HepG2 (cell line): ENCODE measurements around the gene MTMR4. TPM values are rescaled to one million over a fixed set of nuclear protein-coding genes. Genes with fewer than 3 reads are reported as not detected.

Experiments
- AGO2 ChIP-seq: fragments of 200-400 bp; formaldehyde crosslinking; optimal IDR thresholded peaks from 2 replicates; pipeline ENCODE3; 2017; ENCODE audit warnings: mild to moderate bottlenecking, low read depth, low read length, moderate library complexity
- ATF3 ChIP-seq: sonication (generic); formaldehyde crosslinking; IDR thresholded peaks from 2 replicates; pipeline ENCODE4 v1.4.0; 2020; ENCODE audit warnings: missing genetic modification reagents
- EZH2 ChIP-seq: conservative IDR thresholded peaks from 2 replicates; pipeline ENCODE4 v1.6.1; 2012; ENCODE audit warnings: mild to moderate bottlenecking, low read depth, low read length, moderate library complexity
- MAFF ChIP-seq: IDR thresholded peaks from 2 replicates; pipeline ENCODE4 v1.6.1; 2011; ENCODE audit warnings: low read depth, low read length, improper control_type of control experiment
- MAZ ChIP-seq, 2 experiments: sonication (generic) in 1 of 2; formaldehyde crosslinking in 1 of 2; IDR thresholded peaks; 2 replicates each; pipeline versions ENCODE4 v1.5.0 to v1.6.1; 2012 to 2020; ENCODE audit warnings: low read depth in 2 of 2, mild to moderate bottlenecking in 2 of 2, borderline replicate concordance in 1 of 2, improper control_type of control experiment in 1 of 2, low read length in 1 of 2, missing genetic modification reagents in 1 of 2, moderate library complexity in 1 of 2
- PTBP1 ChIP-seq: fragments of 200-400 bp; formaldehyde crosslinking; IDR thresholded peaks from 2 replicates; pipeline ENCODE4 v1.6.1; 2018; ENCODE audit warnings: low read length, low read depth; ENCODE audit not compliant: poor library complexity, severe bottlenecking
- RAD21 ChIP-seq: fragments of 450-650 bp; formaldehyde crosslinking; IDR thresholded peaks from 2 replicates; pipeline ENCODE4 v1.5.0; 2020; ENCODE audit warnings: mild to moderate bottlenecking
- SIX4 ChIP-seq: sonication (generic); formaldehyde crosslinking; IDR thresholded peaks from 2 replicates; pipeline ENCODE4 v1.4.0; 2020; ENCODE audit warnings: missing genetic modification reagents
- ZNF224 ChIP-seq: sonication (generic); formaldehyde crosslinking; IDR thresholded peaks from 2 replicates; pipeline ENCODE4 v1.5.0; 2020; ENCODE audit warnings: mild to moderate bottlenecking, missing genetic modification reagents
- ZNF501 ChIP-seq: sonication (generic); formaldehyde crosslinking; IDR thresholded peaks from 2 replicates; pipeline ENCODE4 v1.5.1; 2020; ENCODE audit warnings: mild to moderate bottlenecking, moderate library complexity, missing genetic modification reagents
- ZNF782 ChIP-seq: sonication (generic); formaldehyde crosslinking; IDR thresholded peaks from 2 replicates; pipeline ENCODE4 v1.4.0; 2020; ENCODE audit warnings: missing genetic modification reagents, mild to moderate bottlenecking, borderline replicate concordance
- ZSCAN22 ChIP-seq: sonication (generic); formaldehyde crosslinking; IDR thresholded peaks from 2 replicates; pipeline ENCODE4 v1.4.0; 2020; ENCODE audit warnings: mild to moderate bottlenecking, missing genetic modification reagents
- polyA plus RNA-seq, 8 experiments: library from polyadenylated mRNA; depleted of rRNA in 3 of 8; stranded (reverse) in 7 of 8; unstranded in 1 of 8; fragments of >200 nt; fragmentation: Illumina TruSeq in 4 of 8; extraction: Trizol in 4 of 8; gene quantifications; 2 replicates each; pipeline versions ENCODE4 v1.2.1 to v1.2.3, GENCODE V29; 2011 to 2016; ENCODE audit warnings: low read depth in 4 of 8, missing spikeins in 1 of 8, mixed read lengths in 1 of 8; ENCODE audit not compliant: insufficient read depth in 1 of 8
- total RNA-seq, 5 experiments: library from RNA; depleted of rRNA; stranded (reverse); fragments of >200 nt; fragmentation: Illumina TruSeq; extraction: Trizol; gene quantifications; 2 replicates each; pipeline ENCODE4 v1.2.3, GENCODE V29; 2016; ENCODE audit warnings: low read depth in 1 of 5
- TF ChIP-seq, protein P1 (sequence below): sonication (generic); formaldehyde crosslinking; IDR thresholded peaks from 2 replicates; pipeline ENCODE4 v1.4.0; 2020; ENCODE audit warnings: missing genetic modification reagents, borderline replicate concordance
- TF ChIP-seq, protein P2 (sequence below): IDR thresholded peaks from 2 replicates; pipeline ENCODE4 v1.6.1; 2016; ENCODE audit warnings: control low read depth
- TF ChIP-seq, protein P3 (sequence below): fragments of 450-650 bp; IDR thresholded peaks from 2 replicates; pipeline ENCODE4 v1.6.1; 2017
- TF ChIP-seq, protein P4 (sequence below): sonication (generic); formaldehyde crosslinking; IDR thresholded peaks from 2 replicates; pipeline ENCODE4 v1.5.1; 2020; ENCODE audit warnings: mild to moderate bottlenecking, missing genetic modification reagents, borderline replicate concordance

The MTMR4 gene
- total and polyA plus RNA-seq, 2 of the 13 experiments (the other 11 are each of a cell fraction or from before 2014, with no cell fraction given): 62.5 to 65.1 TPM

- TF ChIP-seq RAD21 (peak; percentile 43; the same call in 1 of the 2 replicates), ZNF782 (CRISPR knock-in tag) (no peak; the same call in 1 of the 2 replicates), MAFF (no peak), ZNF224 (no peak), ATF3 (CRISPR knock-in tag) (peak; percentile 93), AGO2 (peak; percentile 79), SIX4 (CRISPR knock-in tag) (no peak), ZNF501 (CRISPR knock-in tag) (peak; percentile 74), EZH2 (no peak), ZSCAN22 (CRISPR knock-in tag) (no peak), PTBP1 (peak; percentile 47), MAZ (IDR thresholded peaks at IDR 0.05; ENCODE audit: borderline replicate concordance, low read depth, low read length) (peak; percentile 54; the same call in 1 of the 2 replicates), MAZ (CRISPR knock-in tag; IDR thresholded peaks at IDR 0.05; ENCODE audit: low read depth) (no peak; the same call in 1 of the 2 replicates)
- TF ChIP-seq, protein P1, sequence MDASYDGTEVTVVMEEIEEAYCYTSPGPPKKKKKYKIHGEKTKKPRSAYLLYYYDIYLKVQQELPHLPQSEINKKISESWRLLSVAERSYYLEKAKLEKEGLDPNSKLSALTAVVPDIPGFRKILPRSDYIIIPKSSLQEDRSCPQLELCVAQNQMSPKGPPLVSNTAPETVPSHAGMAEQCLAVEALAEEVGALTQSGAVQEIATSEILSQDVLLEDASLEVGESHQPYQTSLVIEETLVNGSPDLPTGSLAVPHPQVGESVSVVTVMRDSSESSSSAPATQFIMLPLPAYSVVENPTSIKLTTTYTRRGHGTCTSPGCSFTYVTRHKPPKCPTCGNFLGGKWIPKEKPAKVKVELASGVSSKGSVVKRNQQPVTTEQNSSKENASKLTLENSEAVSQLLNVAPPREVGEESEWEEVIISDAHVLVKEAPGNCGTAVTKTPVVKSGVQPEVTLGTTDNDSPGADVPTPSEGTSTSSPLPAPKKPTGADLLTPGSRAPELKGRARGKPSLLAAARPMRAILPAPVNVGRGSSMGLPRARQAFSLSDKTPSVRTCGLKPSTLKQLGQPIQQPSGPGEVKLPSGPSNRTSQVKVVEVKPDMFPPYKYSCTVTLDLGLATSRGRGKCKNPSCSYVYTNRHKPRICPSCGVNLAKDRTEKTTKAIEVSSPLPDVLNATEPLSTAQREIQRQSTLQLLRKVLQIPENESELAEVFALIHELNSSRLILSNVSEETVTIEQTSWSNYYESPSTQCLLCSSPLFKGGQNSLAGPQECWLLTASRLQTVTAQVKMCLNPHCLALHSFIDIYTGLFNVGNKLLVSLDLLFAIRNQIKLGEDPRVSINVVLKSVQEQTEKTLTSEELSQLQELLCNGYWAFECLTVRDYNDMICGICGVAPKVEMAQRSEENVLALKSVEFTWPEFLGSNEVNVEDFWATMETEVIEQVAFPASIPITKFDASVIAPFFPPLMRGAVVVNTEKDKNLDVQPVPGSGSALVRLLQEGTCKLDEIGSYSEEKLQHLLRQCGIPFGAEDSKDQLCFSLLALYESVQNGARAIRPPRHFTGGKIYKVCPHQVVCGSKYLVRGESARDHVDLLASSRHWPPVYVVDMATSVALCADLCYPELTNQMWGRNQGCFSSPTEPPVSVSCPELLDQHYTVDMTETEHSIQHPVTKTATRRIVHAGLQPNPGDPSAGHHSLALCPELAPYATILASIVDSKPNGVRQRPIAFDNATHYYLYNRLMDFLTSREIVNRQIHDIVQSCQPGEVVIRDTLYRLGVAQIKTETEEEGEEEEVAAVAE (CRISPR knock-in tag): no peak
- TF ChIP-seq, protein P2, sequence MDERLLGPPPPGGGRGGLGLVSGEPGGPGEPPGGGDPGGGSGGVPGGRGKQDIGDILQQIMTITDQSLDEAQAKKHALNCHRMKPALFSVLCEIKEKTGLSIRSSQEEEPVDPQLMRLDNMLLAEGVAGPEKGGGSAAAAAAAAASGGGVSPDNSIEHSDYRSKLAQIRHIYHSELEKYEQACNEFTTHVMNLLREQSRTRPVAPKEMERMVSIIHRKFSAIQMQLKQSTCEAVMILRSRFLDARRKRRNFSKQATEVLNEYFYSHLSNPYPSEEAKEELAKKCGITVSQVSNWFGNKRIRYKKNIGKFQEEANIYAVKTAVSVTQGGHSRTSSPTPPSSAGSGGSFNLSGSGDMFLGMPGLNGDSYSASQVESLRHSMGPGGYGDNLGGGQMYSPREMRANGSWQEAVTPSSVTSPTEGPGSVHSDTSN (CRISPR knock-in tag): no peak
- TF ChIP-seq, protein P3, sequence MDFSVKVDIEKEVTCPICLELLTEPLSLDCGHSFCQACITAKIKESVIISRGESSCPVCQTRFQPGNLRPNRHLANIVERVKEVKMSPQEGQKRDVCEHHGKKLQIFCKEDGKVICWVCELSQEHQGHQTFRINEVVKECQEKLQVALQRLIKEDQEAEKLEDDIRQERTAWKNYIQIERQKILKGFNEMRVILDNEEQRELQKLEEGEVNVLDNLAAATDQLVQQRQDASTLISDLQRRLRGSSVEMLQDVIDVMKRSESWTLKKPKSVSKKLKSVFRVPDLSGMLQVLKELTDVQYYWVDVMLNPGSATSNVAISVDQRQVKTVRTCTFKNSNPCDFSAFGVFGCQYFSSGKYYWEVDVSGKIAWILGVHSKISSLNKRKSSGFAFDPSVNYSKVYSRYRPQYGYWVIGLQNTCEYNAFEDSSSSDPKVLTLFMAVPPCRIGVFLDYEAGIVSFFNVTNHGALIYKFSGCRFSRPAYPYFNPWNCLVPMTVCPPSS: no peak
- TF ChIP-seq, protein P4, sequence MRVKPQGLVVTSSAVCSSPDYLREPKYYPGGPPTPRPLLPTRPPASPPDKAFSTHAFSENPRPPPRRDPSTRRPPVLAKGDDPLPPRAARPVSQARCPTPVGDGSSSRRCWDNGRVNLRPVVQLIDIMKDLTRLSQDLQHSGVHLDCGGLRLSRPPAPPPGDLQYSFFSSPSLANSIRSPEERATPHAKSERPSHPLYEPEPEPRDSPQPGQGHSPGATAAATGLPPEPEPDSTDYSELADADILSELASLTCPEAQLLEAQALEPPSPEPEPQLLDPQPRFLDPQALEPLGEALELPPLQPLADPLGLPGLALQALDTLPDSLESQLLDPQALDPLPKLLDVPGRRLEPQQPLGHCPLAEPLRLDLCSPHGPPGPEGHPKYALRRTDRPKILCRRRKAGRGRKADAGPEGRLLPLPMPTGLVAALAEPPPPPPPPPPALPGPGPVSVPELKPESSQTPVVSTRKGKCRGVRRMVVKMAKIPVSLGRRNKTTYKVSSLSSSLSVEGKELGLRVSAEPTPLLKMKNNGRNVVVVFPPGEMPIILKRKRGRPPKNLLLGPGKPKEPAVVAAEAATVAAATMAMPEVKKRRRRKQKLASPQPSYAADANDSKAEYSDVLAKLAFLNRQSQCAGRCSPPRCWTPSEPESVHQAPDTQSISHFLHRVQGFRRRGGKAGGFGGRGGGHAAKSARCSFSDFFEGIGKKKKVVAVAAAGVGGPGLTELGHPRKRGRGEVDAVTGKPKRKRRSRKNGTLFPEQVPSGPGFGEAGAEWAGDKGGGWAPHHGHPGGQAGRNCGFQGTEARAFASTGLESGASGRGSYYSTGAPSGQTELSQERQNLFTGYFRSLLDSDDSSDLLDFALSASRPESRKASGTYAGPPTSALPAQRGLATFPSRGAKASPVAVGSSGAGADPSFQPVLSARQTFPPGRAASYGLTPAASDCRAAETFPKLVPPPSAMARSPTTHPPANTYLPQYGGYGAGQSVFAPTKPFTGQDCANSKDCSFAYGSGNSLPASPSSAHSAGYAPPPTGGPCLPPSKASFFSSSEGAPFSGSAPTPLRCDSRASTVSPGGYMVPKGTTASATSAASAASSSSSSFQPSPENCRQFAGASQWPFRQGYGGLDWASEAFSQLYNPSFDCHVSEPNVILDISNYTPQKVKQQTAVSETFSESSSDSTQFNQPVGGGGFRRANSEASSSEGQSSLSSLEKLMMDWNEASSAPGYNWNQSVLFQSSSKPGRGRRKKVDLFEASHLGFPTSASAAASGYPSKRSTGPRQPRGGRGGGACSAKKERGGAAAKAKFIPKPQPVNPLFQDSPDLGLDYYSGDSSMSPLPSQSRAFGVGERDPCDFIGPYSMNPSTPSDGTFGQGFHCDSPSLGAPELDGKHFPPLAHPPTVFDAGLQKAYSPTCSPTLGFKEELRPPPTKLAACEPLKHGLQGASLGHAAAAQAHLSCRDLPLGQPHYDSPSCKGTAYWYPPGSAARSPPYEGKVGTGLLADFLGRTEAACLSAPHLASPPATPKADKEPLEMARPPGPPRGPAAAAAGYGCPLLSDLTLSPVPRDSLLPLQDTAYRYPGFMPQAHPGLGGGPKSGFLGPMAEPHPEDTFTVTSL (CRISPR knock-in tag): 0 out of 2 replicates have a peak, but pooled peaks have one; percentile 60
Measured at GRCh38 chr17:58517378-58517927, 3.0 kb upstream of the MTMR4 start (continued).
